ENCODE results near the gene SNX33.

- no peak for TF ChIP-seq CTCF (IDR thresholded peaks at IDR 0.05; ENCODE audit: insufficient read depth, low read length)
- no peak for TF ChIP-seq POLR2AphosphoS5 (IDR thresholded peaks at IDR 0.05; ENCODE audit: low read depth)
Observed at GRCh38 chr15:75677465-75678323, 30.0 kb downstream of the SNX33 start.
